GM23338 (cell line): ENCODE data around the gene STX1A. TPM values are rescaled to one million over a fixed set of nuclear protein-coding genes. Genes with fewer than 3 reads are reported as not detected.

Source experiments
- ATAC-seq: fragments of 200-7000 bp; cut with Tn5 transposase; 3 replicates; pipeline ENCODE4 v1.9.1; 2020
- DNase-seq: peaks from one replicate; pipeline ENCODE4 v3.0.0-alpha.2; 2015; ENCODE audit warnings: low spot score
- H2AFZ ChIP-seq: fragments of 200-600 bp; sonication (generic); 2 replicates; pipeline ENCODE4 v1.8.0; 2016; ENCODE audit warnings: antibody characterized with exemption, mild to moderate bottlenecking, moderate library complexity
- H3F3A ChIP-seq: fragments of 200-600 bp; sonication (generic); replicated peaks from 2 replicates; pipeline ENCODE4 v1.8.0; 2017; ENCODE audit warnings: antibody characterized with exemption, mixed run types, low read depth
- H3K27ac ChIP-seq: fragments of 200-600 bp; sonication (generic); 2 replicates; pipeline ENCODE4 v1.6.1; 2016; ENCODE audit warnings: low read depth
- H3K27me3 ChIP-seq: fragments of 200-600 bp; sonication (generic); 2 replicates; pipeline ENCODE4 v1.8.0; 2016; ENCODE audit warnings: mild to moderate bottlenecking, mixed run types, moderate library complexity; ENCODE audit not compliant: insufficient read depth
- H3K36me3 ChIP-seq: fragments of 200-600 bp; sonication (generic); 2 replicates; pipeline ENCODE4 v1.8.0; 2016; ENCODE audit warnings: mild to moderate bottlenecking; ENCODE audit not compliant: insufficient read depth
- H3K4me1 ChIP-seq: fragments of 200-600 bp; sonication (generic); 2 replicates; pipeline ENCODE4 v1.8.0; 2016; ENCODE audit warnings: mild to moderate bottlenecking, moderate library complexity; ENCODE audit not compliant: insufficient read depth
- H3K4me2 ChIP-seq: fragments of 200-600 bp; sonication (generic); 2 replicates; pipeline ENCODE4 v1.7.1; 2017; ENCODE audit warnings: mixed run types
- H3K4me3 ChIP-seq: fragments of 200-600 bp; sonication (generic); 2 replicates; pipeline ENCODE4 v1.6.1; 2016; ENCODE audit warnings: mixed run types
- H3K79me2 ChIP-seq: fragments of 200-600 bp; sonication (generic); replicated peaks from 2 replicates; pipeline ENCODE4 v1.8.0; 2017; ENCODE audit warnings: mild to moderate bottlenecking; ENCODE audit not compliant: insufficient read depth
- H3K9me2 ChIP-seq: fragments of 200-600 bp; sonication (generic); 2 replicates; pipeline ENCODE4 v1.8.0; 2017; ENCODE audit not compliant: insufficient read depth
- H4K20me1 ChIP-seq: fragments of 200-600 bp; sonication (generic); replicated peaks from 2 replicates; pipeline ENCODE4 v1.8.0; 2017; ENCODE audit warnings: mild to moderate bottlenecking; ENCODE audit not compliant: insufficient read depth
- H3K27ac Mint-ChIP-seq: 2 replicates; pipeline ENCODE4 v1.8.0; 2020; ENCODE audit warnings: inconsistent platforms, mild to moderate bottlenecking, moderate library complexity, mixed read lengths
- H3K27me3 Mint-ChIP-seq: 3 replicates; pipeline ENCODE4 v1.8.0; 2022; ENCODE audit warnings: low read depth, mild to moderate bottlenecking, moderate library complexity, mixed read lengths, inconsistent platforms; ENCODE audit not compliant: insufficient read depth, poor library complexity
- H3K36me3 Mint-ChIP-seq: 3 replicates; pipeline ENCODE4 v1.8.0; 2021; ENCODE audit warnings: low read depth, mild to moderate bottlenecking, inconsistent platforms, moderate library complexity, mixed read lengths
- H3K4me1 Mint-ChIP-seq: 3 replicates; pipeline ENCODE4 v1.8.0; 2020; ENCODE audit warnings: mild to moderate bottlenecking, inconsistent platforms, mixed read lengths
- H3K4me3 Mint-ChIP-seq: 3 replicates; pipeline ENCODE4 v1.8.0; 2021; ENCODE audit warnings: moderate library complexity, mild to moderate bottlenecking, inconsistent platforms, mixed read lengths
- H3K9me3 Mint-ChIP-seq: 3 replicates; pipeline ENCODE4 v1.8.0; 2020; ENCODE audit warnings: moderate library complexity, mild to moderate bottlenecking, inconsistent platforms, mixed read lengths
- EZH2 ChIP-seq: fragments of 200-600 bp; sonication (generic); IDR thresholded peaks from one replicate; pipeline ENCODE4 v1.8.0; 2017; ENCODE audit warnings: antibody characterized with exemption, mild to moderate bottlenecking, low read depth; ENCODE audit not compliant: unreplicated experiment
- JUNB ChIP-seq: IDR thresholded peaks from one replicate; pipeline ENCODE4 v1.6.1; 2016; ENCODE audit warnings: antibody characterized with exemption; ENCODE audit not compliant: unreplicated experiment
- STAT1 ChIP-seq: IDR thresholded peaks from one replicate; pipeline ENCODE4 v1.6.1; 2016; ENCODE audit warnings: antibody characterized with exemption; ENCODE audit not compliant: unreplicated experiment
- polyA plus RNA-seq: library from polyadenylated mRNA; unstranded; fragments of >200 nt; fragmentation: Nextera tagmentation; extraction: Ambion mirVana; gene quantifications from 2 replicates; pipeline ENCODE4 v1.2.1, GENCODE V29; 2016
- total RNA-seq: library from RNA; depleted of rRNA; stranded (reverse); fragments of >200 nt; shearing (Covaris generic); gene quantifications from 2 replicates; pipeline ENCODE4 v1.2.3, GENCODE V29; 2014
- TF ChIP-seq, protein P1 (sequence below): fragments of 250-450 bp; sonication (Bioruptor Pico); IDR thresholded peaks from 2 replicates; pipeline ENCODE4 v1.5.0; 2020; ENCODE audit warnings: mild to moderate bottlenecking, moderate library complexity
- TF ChIP-seq, protein P2 (sequence below), 2 experiments: fragments of 200-600 bp in 1 of 2; sonication (generic) in 1 of 2; conservative IDR thresholded peaks; 2 replicates each; pipeline versions ENCODE4 v1.5.1 to v1.6.1; 2016 to 2017; ENCODE audit warnings: antibody characterized with exemption in 2 of 2, low read depth in 2 of 2, mild to moderate bottlenecking in 2 of 2, moderate library complexity in 1 of 2

STX1A gene
- total and polyA plus RNA-seq, 2 experiments from 2014 or later, result 9.1 to 19.8 TPM

DNA sequence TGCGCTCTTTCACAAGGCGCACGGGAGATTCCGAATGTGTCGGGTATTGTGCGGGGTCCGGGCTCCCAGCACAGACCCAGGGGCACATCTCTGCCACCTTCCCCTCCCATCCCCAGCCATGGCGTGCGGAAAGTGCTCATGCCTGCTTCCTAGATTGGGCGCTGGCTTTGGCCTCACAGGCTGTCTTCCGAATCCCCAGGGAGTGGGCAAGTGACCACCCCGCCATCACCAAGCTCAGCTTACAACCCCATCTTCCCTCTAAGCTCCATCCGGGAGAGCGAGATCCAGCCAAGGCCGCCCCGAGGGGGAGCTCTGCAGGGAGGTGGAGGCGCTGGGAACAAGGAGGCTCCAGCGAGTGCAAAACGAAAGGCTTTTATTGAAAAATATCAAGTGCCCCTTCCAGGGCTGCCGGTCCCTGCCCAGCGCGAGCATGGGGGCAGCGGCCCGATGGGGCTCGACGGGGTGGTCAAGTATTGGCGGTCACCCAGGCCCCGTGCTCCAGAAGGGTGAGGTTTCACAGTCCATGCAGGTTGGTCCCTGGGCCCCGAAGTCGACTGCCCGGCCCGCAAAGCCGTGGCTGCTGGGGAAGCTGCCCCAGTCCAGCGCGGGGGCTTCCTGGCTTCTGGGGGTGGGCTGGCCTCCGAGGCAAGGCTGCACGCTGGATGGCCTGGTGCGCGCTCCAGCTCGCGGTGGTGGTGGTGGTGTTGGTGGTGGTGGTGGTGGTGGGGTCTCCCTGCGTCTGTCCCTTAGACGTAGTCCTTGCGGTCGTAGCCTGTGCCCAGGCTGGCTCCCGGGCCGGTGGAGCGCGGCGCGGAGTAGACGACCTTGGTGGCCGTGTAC is 49.4 kb upstream of the STX1A start (continued):
- TF ChIP-seq, protein P1, sequence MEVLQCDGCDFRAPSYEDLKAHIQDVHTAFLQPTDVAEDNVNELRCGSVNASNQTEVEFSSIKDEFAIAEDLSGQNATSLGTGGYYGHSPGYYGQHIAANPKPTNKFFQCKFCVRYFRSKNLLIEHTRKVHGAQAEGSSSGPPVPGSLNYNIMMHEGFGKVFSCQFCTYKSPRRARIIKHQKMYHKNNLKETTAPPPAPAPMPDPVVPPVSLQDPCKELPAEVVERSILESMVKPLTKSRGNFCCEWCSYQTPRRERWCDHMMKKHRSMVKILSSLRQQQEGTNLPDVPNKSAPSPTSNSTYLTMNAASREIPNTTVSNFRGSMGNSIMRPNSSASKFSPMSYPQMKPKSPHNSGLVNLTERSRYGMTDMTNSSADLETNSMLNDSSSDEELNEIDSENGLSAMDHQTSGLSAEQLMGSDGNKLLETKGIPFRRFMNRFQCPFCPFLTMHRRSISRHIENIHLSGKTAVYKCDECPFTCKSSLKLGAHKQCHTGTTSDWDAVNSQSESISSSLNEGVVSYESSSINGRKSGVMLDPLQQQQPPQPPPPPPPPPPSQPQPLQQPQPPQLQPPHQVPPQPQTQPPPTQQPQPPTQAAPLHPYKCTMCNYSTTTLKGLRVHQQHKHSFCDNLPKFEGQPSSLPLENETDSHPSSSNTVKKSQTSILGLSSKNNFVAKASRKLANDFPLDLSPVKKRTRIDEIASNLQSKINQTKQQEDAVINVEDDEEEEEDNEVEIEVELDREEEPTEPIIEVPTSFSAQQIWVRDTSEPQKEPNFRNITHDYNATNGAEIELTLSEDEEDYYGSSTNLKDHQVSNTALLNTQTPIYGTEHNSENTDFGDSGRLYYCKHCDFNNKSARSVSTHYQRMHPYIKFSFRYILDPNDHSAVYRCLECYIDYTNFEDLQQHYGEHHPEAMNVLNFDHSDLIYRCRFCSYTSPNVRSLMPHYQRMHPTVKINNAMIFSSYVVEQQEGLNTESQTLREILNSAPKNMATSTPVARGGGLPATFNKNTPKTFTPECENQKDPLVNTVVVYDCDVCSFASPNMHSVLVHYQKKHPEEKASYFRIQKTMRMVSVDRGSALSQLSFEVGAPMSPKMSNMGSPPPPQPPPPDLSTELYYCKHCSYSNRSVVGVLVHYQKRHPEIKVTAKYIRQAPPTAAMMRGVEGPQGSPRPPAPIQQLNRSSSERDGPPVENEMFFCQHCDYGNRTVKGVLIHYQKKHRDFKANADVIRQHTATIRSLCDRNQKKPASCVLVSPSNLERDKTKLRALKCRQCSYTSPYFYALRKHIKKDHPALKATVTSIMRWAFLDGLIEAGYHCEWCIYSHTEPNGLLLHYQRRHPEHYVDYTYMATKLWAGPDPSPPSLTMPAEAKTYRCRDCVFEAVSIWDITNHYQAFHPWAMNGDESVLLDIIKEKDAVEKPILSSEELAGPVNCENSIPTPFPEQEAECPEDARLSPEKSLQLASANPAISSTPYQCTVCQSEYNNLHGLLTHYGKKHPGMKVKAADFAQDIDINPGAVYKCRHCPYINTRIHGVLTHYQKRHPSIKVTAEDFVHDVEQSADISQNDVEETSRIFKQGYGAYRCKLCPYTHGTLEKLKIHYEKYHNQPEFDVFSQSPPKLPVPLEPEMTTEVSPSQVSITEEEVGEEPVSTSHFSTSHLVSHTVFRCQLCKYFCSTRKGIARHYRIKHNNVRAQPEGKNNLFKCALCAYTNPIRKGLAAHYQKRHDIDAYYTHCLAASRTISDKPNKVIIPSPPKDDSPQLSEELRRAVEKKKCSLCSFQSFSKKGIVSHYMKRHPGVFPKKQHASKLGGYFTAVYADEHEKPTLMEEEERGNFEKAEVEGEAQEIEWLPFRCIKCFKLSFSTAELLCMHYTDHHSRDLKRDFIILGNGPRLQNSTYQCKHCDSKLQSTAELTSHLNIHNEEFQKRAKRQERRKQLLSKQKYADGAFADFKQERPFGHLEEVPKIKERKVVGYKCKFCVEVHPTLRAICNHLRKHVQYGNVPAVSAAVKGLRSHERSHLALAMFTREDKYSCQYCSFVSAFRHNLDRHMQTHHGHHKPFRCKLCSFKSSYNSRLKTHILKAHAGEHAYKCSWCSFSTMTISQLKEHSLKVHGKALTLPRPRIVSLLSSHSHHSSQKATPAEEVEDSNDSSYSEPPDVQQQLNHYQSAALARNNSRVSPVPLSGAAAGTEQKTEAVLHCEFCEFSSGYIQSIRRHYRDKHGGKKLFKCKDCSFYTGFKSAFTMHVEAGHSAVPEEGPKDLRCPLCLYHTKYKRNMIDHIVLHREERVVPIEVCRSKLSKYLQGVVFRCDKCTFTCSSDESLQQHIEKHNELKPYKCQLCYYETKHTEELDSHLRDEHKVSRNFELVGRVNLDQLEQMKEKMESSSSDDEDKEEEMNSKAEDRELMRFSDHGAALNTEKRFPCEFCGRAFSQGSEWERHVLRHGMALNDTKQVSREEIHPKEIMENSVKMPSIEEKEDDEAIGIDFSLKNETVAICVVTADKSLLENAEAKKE (CRISPR knock-in tag), result no peak
- TF ChIP-seq STAT1, result no peak
- TF ChIP-seq JUNB, result no peak

DNA sequence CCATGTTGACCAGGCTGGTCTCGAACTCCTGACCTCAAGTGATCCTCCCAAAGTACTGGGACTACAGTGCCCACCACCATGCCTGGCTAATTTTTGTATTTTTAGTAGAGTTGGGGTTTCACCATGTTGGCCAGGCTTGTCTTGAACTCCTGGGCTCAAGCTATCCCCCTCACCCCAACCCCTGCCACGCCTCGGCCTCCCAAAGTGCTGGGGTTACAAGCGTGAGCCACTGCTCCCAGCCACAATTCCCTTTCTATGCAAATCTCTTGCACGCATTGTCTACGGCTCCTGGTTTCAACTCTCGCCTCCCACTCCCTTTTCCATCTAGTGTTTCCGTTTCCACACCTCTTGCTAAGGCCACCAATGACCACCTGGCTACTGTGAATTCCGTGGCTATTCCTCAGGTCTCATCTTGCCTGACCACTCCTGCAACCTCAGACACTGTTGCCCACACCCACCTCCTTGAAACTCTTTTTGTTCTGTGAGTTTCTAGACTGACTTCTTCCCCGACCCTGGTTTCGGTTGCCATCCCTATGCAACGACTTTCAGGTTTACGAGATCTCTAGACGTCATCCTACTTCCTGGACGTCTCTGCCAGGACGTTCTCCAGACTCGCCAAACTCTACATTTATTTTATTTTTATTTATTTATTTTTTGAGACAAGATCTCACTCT is 47.2 kb upstream of the STX1A start:
- no peak for DNase-seq
- no peaks in the 10 kb centered on the region for H3F3A ChIP-seq
- H3K27me3 ChIP-seq, result peaks cover 17% of the 10 kb centered on the region
- TF ChIP-seq STAT1, result no peak
- TF ChIP-seq, protein P1 (CRISPR knock-in tag), result no peak
- no peak for TF ChIP-seq EZH2
- TF ChIP-seq, protein P2, sequence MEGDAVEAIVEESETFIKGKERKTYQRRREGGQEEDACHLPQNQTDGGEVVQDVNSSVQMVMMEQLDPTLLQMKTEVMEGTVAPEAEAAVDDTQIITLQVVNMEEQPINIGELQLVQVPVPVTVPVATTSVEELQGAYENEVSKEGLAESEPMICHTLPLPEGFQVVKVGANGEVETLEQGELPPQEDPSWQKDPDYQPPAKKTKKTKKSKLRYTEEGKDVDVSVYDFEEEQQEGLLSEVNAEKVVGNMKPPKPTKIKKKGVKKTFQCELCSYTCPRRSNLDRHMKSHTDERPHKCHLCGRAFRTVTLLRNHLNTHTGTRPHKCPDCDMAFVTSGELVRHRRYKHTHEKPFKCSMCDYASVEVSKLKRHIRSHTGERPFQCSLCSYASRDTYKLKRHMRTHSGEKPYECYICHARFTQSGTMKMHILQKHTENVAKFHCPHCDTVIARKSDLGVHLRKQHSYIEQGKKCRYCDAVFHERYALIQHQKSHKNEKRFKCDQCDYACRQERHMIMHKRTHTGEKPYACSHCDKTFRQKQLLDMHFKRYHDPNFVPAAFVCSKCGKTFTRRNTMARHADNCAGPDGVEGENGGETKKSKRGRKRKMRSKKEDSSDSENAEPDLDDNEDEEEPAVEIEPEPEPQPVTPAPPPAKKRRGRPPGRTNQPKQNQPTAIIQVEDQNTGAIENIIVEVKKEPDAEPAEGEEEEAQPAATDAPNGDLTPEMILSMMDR (conservative IDR thresholded peaks at IDR 0.05; ENCODE audit: low read depth in 2 of 2), result no peak

More for the DNA sequence above, 47.2 kb upstream of the STX1A start:
- Mint-ChIP-seq H3K27ac (no peak overlapping the region), H3K9me3 (no peaks in the 10 kb centered on the region; the same call in 2 of the 3 replicates), H3K4me1 (peaks cover 16% of the 10 kb centered on the region), H3K4me3 (no peak overlapping the region), H3K36me3 (0 out of 3 replicates have a peak, but pooled peaks cover 5% of the 10 kb centered on the region), H3K27me3 (peaks cover 15% of the 10 kb centered on the region)
- peaks cover 8% of the 10 kb centered on the region; the same call in 1 of the 2 replicates for H3K9me2 ChIP-seq
- no peaks in the 10 kb centered on the region for H4K20me1 ChIP-seq
- H3K27ac ChIP-seq, result no peak overlapping the region
- no peak overlapping the region for H3K4me2 ChIP-seq
- H3K4me1 ChIP-seq, result peaks cover 12% of the 10 kb centered on the region
- ATAC-seq, result no peak
- H3K4me3 ChIP-seq, result no peak overlapping the region
- no peaks in the 10 kb centered on the region for H3K79me2 ChIP-seq
- H2AFZ ChIP-seq, result no peak overlapping the region
- H3K36me3 ChIP-seq, result no peaks in the 10 kb centered on the region
